ENCODE data around the gene ARHGAP24. TPM values are rescaled to one million over a fixed set of nuclear protein-coding genes. Genes with fewer than 3 reads are reported as not detected.

Gene ARHGAP24
- total and polyA plus RNA-seq, 2 experiments from 2014 or later: 0.21 to 0.36 TPM

GRCh38 chr4:85615952-85616351, 141.0 kb downstream of the ARHGAP24 start:
- Histone ChIP-seq H4K20me1 (replicated peaks; ENCODE audit: insufficient read depth) (no peaks in the 10 kb centered on the region), H3K4me2 (no peak overlapping the region), H3K27me3 (ENCODE audit: insufficient read depth) (no peaks in the 10 kb centered on the region), H3K4me1 (ENCODE audit: insufficient read depth) (no peaks in the 10 kb centered on the region), H3K79me2 (replicated peaks; ENCODE audit: insufficient read depth) (no peaks in the 10 kb centered on the region), H3F3A (replicated peaks; ENCODE audit: low read depth) (no peaks in the 10 kb centered on the region), H2AFZ (no peak overlapping the region), H3K4me3 (no peak overlapping the region), H3K9me2 (ENCODE audit: insufficient read depth) (no peaks in the 10 kb centered on the region), H3K36me3 (ENCODE audit: insufficient read depth) (no peaks in the 10 kb centered on the region), H3K27ac (ENCODE audit: low read depth) (no peak overlapping the region)
- no peak for ATAC-seq
- Mint-ChIP-seq H3K27ac (no peak overlapping the region), H3K36me3 (ENCODE audit: low read depth) (no peaks in the 10 kb centered on the region), H3K4me3 (no peak overlapping the region), H3K4me1 (no peaks in the 10 kb centered on the region), H3K27me3 (ENCODE audit: insufficient read depth, low read depth, poor library complexity) (no peaks in the 10 kb centered on the region), H3K9me3 (no peaks in the 10 kb centered on the region)
- DNase-seq (ENCODE audit: low spot score): no peak
- TF ChIP-seq CTCF (conservative IDR thresholded peaks at IDR 0.05; ENCODE audit: low read depth in 2 of 2) (no peak), CREB1 (CRISPR knock-in tag; IDR thresholded peaks at IDR 0.05; ENCODE audit: low read depth) (no peak), ETS1 (IDR thresholded peaks at IDR 0.05) (no peak), STAT1 (IDR thresholded peaks at IDR 0.05; ENCODE audit: unreplicated experiment) (no peak), REST (IDR thresholded peaks at IDR 0.05; ENCODE audit: unreplicated experiment) (no peak), EZH2phosphoT487 (IDR thresholded peaks at IDR 0.05; ENCODE audit: unreplicated experiment) (no peak), ZNF114 (CRISPR knock-in tag; IDR thresholded peaks at IDR 0.05) (no peak), POLR2AphosphoS5 (IDR thresholded peaks at IDR 0.05; ENCODE audit: low read depth) (no peak)

- no peaks in the 10 kb centered on the region for H3K4me1 Mint-ChIP-seq
- no peaks in the 10 kb centered on the region for H3K9me3 Mint-ChIP-seq
- Histone ChIP-seq H4K20me1 (replicated peaks; ENCODE audit: insufficient read depth) (no peaks in the 10 kb centered on the region), H3K27me3 (ENCODE audit: insufficient read depth) (no peaks in the 10 kb centered on the region), H3K4me3 (no peak overlapping the region), H3K36me3 (ENCODE audit: insufficient read depth) (no peaks in the 10 kb centered on the region), H3K27ac (ENCODE audit: low read depth) (no peak overlapping the region), H3K4me1 (ENCODE audit: insufficient read depth) (no peaks in the 10 kb centered on the region), H2AFZ (no peak overlapping the region), H3K9me2 (ENCODE audit: insufficient read depth) (no peaks in the 10 kb centered on the region), H3K79me2 (replicated peaks; ENCODE audit: insufficient read depth) (no peaks in the 10 kb centered on the region), H3K4me2 (no peak overlapping the region), H3F3A (replicated peaks; ENCODE audit: low read depth) (no peaks in the 10 kb centered on the region)
- H3K36me3 Mint-ChIP-seq (ENCODE audit: low read depth): no peaks in the 10 kb centered on the region
- DNase-seq (ENCODE audit: low spot score) (no peak), ATAC-seq (no peak)
- H3K27ac Mint-ChIP-seq: no peak overlapping the region
- no peaks in the 10 kb centered on the region for H3K27me3 Mint-ChIP-seq (ENCODE audit: insufficient read depth, low read depth, poor library complexity)
- H3K4me3 Mint-ChIP-seq: no peak overlapping the region
- no peak for TF ChIP-seq POLR2AphosphoS5 (IDR thresholded peaks at IDR 0.05; ENCODE audit: low read depth)
- no peak for TF ChIP-seq JUNB (IDR thresholded peaks at IDR 0.05; ENCODE audit: unreplicated experiment)
- TF ChIP-seq CREB1 (CRISPR knock-in tag; IDR thresholded peaks at IDR 0.05; ENCODE audit: low read depth): no peak
- no peak for TF ChIP-seq ZNF462 (CRISPR knock-in tag; IDR thresholded peaks at IDR 0.05)
Observed at GRCh38 chr4:85617202-85617601, 142.3 kb downstream of the ARHGAP24 start.
